Colonic mucosa (tissue), 4 donors: Measurements from ENCODE around the gene HUNK. TPM values are rescaled to one million over a fixed set of nuclear protein-coding genes. Genes with fewer than 3 reads are reported as not detected.
"Not testable (repeated sequence)": the region's sequence is repeated elsewhere in the genome, so short reads cannot be mapped to it uniquely, and the experiment has no call there.

ENCODE experiments used
- DNase-seq: peaks from one replicate; pipeline ENCODE4 v3.0.0-alpha.2; 2020
- H3K27ac ChIP-seq: fragments of 200-600 bp; one replicate; pipeline ENCODE4 v1.8.0; 2021
- H3K27me3 ChIP-seq: fragments of 200-600 bp; one replicate; pipeline ENCODE4 v1.8.0; 2021
- H3K36me3 ChIP-seq: fragments of 200-600 bp; one replicate; pipeline ENCODE4 v1.8.0; 2021
- H3K4me1 ChIP-seq: fragments of 200-600 bp; one replicate; pipeline ENCODE4 v1.8.0; 2021; ENCODE audit warnings: mild to moderate bottlenecking
- H3K4me3 ChIP-seq: fragments of 200-600 bp; one replicate; pipeline ENCODE4 v1.8.0; 2021
- H3K9ac ChIP-seq, 2 donors: one replicate each; pipeline ENCODE4 v1.7.0; 2013; ENCODE audit warnings: control low read depth in 2 of 2, low read depth in 2 of 2, low read length in 2 of 2
- H3K9me3 ChIP-seq: fragments of 200-600 bp; one replicate; pipeline ENCODE4 v1.8.0; 2021
- CTCF ChIP-seq: fragments of 200-600 bp; IDR thresholded peaks from one replicate; pipeline ENCODE4 v1.8.0; 2022; ENCODE audit warnings: antibody characterized with exemption, mild to moderate bottlenecking
- intact Hi-C: fragments of 100-400 bp; cut with DNase I; formaldehyde crosslinking; loops from one replicate; pipeline ENCODE4 v1.14.1; 2022
- total RNA-seq, 2 donors: library from RNA; stranded (reverse); fragmentation: NEBNext Ultra II Directional in 1 of 2; extraction: Animal tissue kit (Norgen Biotek cat#: 25700) in 1 of 2; gene quantifications; one replicate each; pipeline ENCODE4 v1.2.1, GENCODE V29; 2021
- donor health status: healthy.
- donor health status: DM: no; HTN: no; CAD: no.
- donor health status: DM: no; HTN: no; CAD: no.

The HUNK gene
- total RNA-seq, 2 donors from 2014 or later, result 7.2 to 13.0 TPM

GRCh38 chr21:31848326-31848985, 24.4 kb upstream of the HUNK start:
- Histone ChIP-seq H3K9ac (no peak overlapping the region), H3K4me3 (no peak overlapping the region), H3K36me3 (no peaks in the 10 kb centered on the region), H3K4me1 (no peaks in the 10 kb centered on the region), H3K9me3 (no peaks in the 10 kb centered on the region), H3K27ac (no peak overlapping the region), H3K27me3 (no peaks in the 10 kb centered on the region)
- no peak for TF ChIP-seq CTCF
- intact Hi-C loops, result no loop called here
- DNase-seq, result no peak

- no peaks in the 10 kb centered on the region for H3K4me1 ChIP-seq
- H3K27ac ChIP-seq, result no peak overlapping the region
- DNase-seq, result no peak
- no peak overlapping the region for H3K9ac ChIP-seq
- H3K4me3 ChIP-seq, result no peak overlapping the region
- TF ChIP-seq CTCF, result no peak
- no peaks in the 10 kb centered on the region for H3K9me3 ChIP-seq
- intact Hi-C loops, result no loop called here
- H3K27me3 ChIP-seq, result no peaks in the 10 kb centered on the region
- H3K36me3 ChIP-seq, result no peaks in the 10 kb centered on the region
These were observed 21.9 kb upstream of the HUNK start for GRCh38 chr21:31850886-31851285.

- DNase-seq, result no peak
- Histone ChIP-seq H3K4me3 (no peak overlapping the region), H3K4me1 (no peaks in the 10 kb centered on the region), H3K27ac (no peak overlapping the region), H3K9ac (no peak overlapping the region), H3K27me3 (no peaks in the 10 kb centered on the region), H3K9me3 (no peaks in the 10 kb centered on the region), H3K36me3 (no peaks in the 10 kb centered on the region)
- TF ChIP-seq CTCF, result no peak
- intact Hi-C loops, result no loop called here
These were observed 17.6 kb upstream of the HUNK start for GRCh38 chr21:31855180-31855579.

GRCh38 chr21:31857096-31857495, 15.7 kb upstream of the HUNK start:
- Histone ChIP-seq H3K9me3 (no peaks in the 10 kb centered on the region), H3K4me1 (no peaks in the 10 kb centered on the region), H3K27ac (no peak overlapping the region), H3K27me3 (no peaks in the 10 kb centered on the region), H3K4me3 (no peak overlapping the region), H3K9ac (no peak overlapping the region), H3K36me3 (no peaks in the 10 kb centered on the region)
- no peak for DNase-seq
- intact Hi-C loops, result no loop called here
- TF ChIP-seq CTCF, result no peak

GRCh38 chr21:31857631-31858030, 15.2 kb upstream of the HUNK start:
- H3K9me3 ChIP-seq, H3K9ac ChIP-seq, H3K36me3 ChIP-seq, H3K27me3 ChIP-seq, H3K4me1 ChIP-seq, H3K27ac ChIP-seq, H3K4me3 ChIP-seq, DNase-seq, intact Hi-C loops: not testable (repeated sequence)

GRCh38 chr21:31860851-31861250, 12.0 kb upstream of the HUNK start:
- Histone ChIP-seq H3K4me3 (no peak overlapping the region), H3K9me3 (no peaks in the 10 kb centered on the region), H3K27me3 (no peaks in the 10 kb centered on the region), H3K4me1 (no peaks in the 10 kb centered on the region), H3K9ac (no peak overlapping the region), H3K27ac (no peak overlapping the region), H3K36me3 (no peaks in the 10 kb centered on the region)
- TF ChIP-seq CTCF, result no peak
- intact Hi-C loops, result no loop called here
- DNase-seq, result no peak
